ENCODE results near the gene COX6A2. TPM values are rescaled to one million over a fixed set of nuclear protein-coding genes. Genes with fewer than 3 reads are reported as not detected.

COX6A2 gene
- under 1 TPM; 0.24 to 0.53 TPM for polyA plus RNA-seq

GRCh38 chr16:31428279-31428597 is at the start of gene COX6A2:
Gene COX6A2 (minus strand): TSS chr16:31428360. CDS start chr16:31428325, 35 bp downstream.
- peak within 1 kb of the TSS; percentile 29 to 37 for H3K4me3 ChIP-seq (ENCODE audit: low read depth in 1 of 2, low read length in 2 of 2)
- no peaks in the 10 kb centered on the region for H3K9me3 ChIP-seq (ENCODE audit: control insufficient read depth in 2 of 2, insufficient read depth in 1 of 2, low read depth in 1 of 2, low read length in 1 of 2)
- H3K27me3 ChIP-seq (ENCODE audit: control insufficient read depth in 1 of 2, insufficient read depth in 2 of 2, low read length in 2 of 2), result no peaks in the 10 kb centered on the region
- no peak within 1 kb of the TSS for H3K27ac ChIP-seq (ENCODE audit: low read depth in 2 of 2, low read length in 1 of 2)
- H3K36me3 ChIP-seq (ENCODE audit: control insufficient read depth in 2 of 2, insufficient read depth in 2 of 2, low read length in 1 of 2), result no peaks in the 10 kb centered on the region
- peaks cover 0 to 5% of the 10 kb centered on the region in 2 donors for H3K4me1 ChIP-seq (ENCODE audit: control insufficient read depth in 2 of 2, insufficient read depth in 2 of 2, low read length in 1 of 2)
- WGBS, 2 donors, result 59 to 82% methylated on average over 4 to 7 of the region's 7 CpGs

GRCh38 chr16:31477220-31478216 is 49.4 kb upstream of the COX6A2 start:
- Histone ChIP-seq H3K4me1 (ENCODE audit: control insufficient read depth in 2 of 2, insufficient read depth in 2 of 2, low read length in 1 of 2) (peaks cover 9 to 18% of the 10 kb centered on the region in 2 donors), H3K27me3 (ENCODE audit: control insufficient read depth in 1 of 2, insufficient read depth in 2 of 2, low read length in 2 of 2) (no peaks in the 10 kb centered on the region), H3K27ac (ENCODE audit: low read depth in 2 of 2, low read length in 1 of 2) (peak overlapping the region in 1 of 2 donors; percentile 48), H3K4me3 (ENCODE audit: low read depth in 1 of 2, low read length in 2 of 2) (peak overlapping the region; percentile 31 to 44), H3K36me3 (ENCODE audit: control insufficient read depth in 2 of 2, insufficient read depth in 2 of 2, low read length in 1 of 2) (peaks cover 0 to 2% of the 10 kb centered on the region in 2 donors), H3K9me3 (ENCODE audit: control insufficient read depth in 2 of 2, insufficient read depth in 1 of 2, low read depth in 1 of 2, low read length in 1 of 2) (no peaks in the 10 kb centered on the region)
- 33 to 42% methylated on average over 67 of the region's 67 CpGs for WGBS, 2 donors

GRCh38 chr16:31476303-31477219 is 48.4 kb upstream of the COX6A2 start:
- peaks cover 11 to 18% of the 10 kb centered on the region in 2 donors for H3K4me1 ChIP-seq (ENCODE audit: control insufficient read depth in 2 of 2, insufficient read depth in 2 of 2, low read length in 1 of 2)
- peak overlapping the region; percentile 31 to 44 for H3K4me3 ChIP-seq (ENCODE audit: low read depth in 1 of 2, low read length in 2 of 2)
- H3K27ac ChIP-seq (ENCODE audit: low read depth in 2 of 2, low read length in 1 of 2), result peak overlapping the region; percentile 29 to 49
- peaks cover 0 to 2% of the 10 kb centered on the region in 2 donors for H3K36me3 ChIP-seq (ENCODE audit: control insufficient read depth in 2 of 2, insufficient read depth in 2 of 2, low read length in 1 of 2)
- H3K27me3 ChIP-seq (ENCODE audit: control insufficient read depth in 1 of 2, insufficient read depth in 2 of 2, low read length in 2 of 2), result no peaks in the 10 kb centered on the region
- WGBS, 2 donors, result 24 to 32% methylated on average over 65 to 68 of the region's 68 CpGs
- no peaks in the 10 kb centered on the region for H3K9me3 ChIP-seq (ENCODE audit: control insufficient read depth in 2 of 2, insufficient read depth in 1 of 2, low read depth in 1 of 2, low read length in 1 of 2)

GRCh38 chr16:31475946-31476302 is 47.8 kb upstream of the COX6A2 start:
- Histone ChIP-seq H3K4me3 (ENCODE audit: low read depth in 1 of 2, low read length in 2 of 2) (no peak overlapping the region), H3K9me3 (ENCODE audit: control insufficient read depth in 2 of 2, insufficient read depth in 1 of 2, low read depth in 1 of 2, low read length in 1 of 2) (no peaks in the 10 kb centered on the region), H3K27ac (ENCODE audit: low read depth in 2 of 2, low read length in 1 of 2) (peak overlapping the region in 1 of 2 donors; percentile 29), H3K36me3 (ENCODE audit: control insufficient read depth in 2 of 2, insufficient read depth in 2 of 2, low read length in 1 of 2) (peaks cover 0 to 2% of the 10 kb centered on the region in 2 donors), H3K27me3 (ENCODE audit: control insufficient read depth in 1 of 2, insufficient read depth in 2 of 2, low read length in 2 of 2) (no peaks in the 10 kb centered on the region), H3K4me1 (ENCODE audit: control insufficient read depth in 2 of 2, insufficient read depth in 2 of 2, low read length in 1 of 2) (peaks cover 11 to 18% of the 10 kb centered on the region in 2 donors)
- WGBS, 2 donors, result 48 to 55% methylated on average over 26 of the region's 26 CpGs

GRCh38 chr16:31474773-31475738 is 46.9 kb upstream of the COX6A2 start:
- no peak overlapping the region for H3K4me3 ChIP-seq (ENCODE audit: low read depth in 1 of 2, low read length in 2 of 2)
- no peaks in the 10 kb centered on the region for H3K27me3 ChIP-seq (ENCODE audit: control insufficient read depth in 1 of 2, insufficient read depth in 2 of 2, low read length in 2 of 2)
- no peak overlapping the region for H3K27ac ChIP-seq (ENCODE audit: low read depth in 2 of 2, low read length in 1 of 2)
- 89 to 90% methylated on average over 12 of the region's 12 CpGs for WGBS, 2 donors
- peaks cover 0 to 2% of the 10 kb centered on the region in 2 donors for H3K36me3 ChIP-seq (ENCODE audit: control insufficient read depth in 2 of 2, insufficient read depth in 2 of 2, low read length in 1 of 2)
- H3K4me1 ChIP-seq (ENCODE audit: control insufficient read depth in 2 of 2, insufficient read depth in 2 of 2, low read length in 1 of 2), result peaks cover 11 to 18% of the 10 kb centered on the region in 2 donors
- no peaks in the 10 kb centered on the region for H3K9me3 ChIP-seq (ENCODE audit: control insufficient read depth in 2 of 2, insufficient read depth in 1 of 2, low read depth in 1 of 2, low read length in 1 of 2)

GRCh38 chr16:31474173-31474714 is 46.1 kb upstream of the COX6A2 start:
- no peaks in the 10 kb centered on the region for H3K9me3 ChIP-seq (ENCODE audit: control insufficient read depth in 2 of 2, insufficient read depth in 1 of 2, low read depth in 1 of 2, low read length in 1 of 2)
- H3K4me1 ChIP-seq (ENCODE audit: control insufficient read depth in 2 of 2, insufficient read depth in 2 of 2, low read length in 1 of 2), result peaks cover 11 to 18% of the 10 kb centered on the region in 2 donors
- no peaks in the 10 kb centered on the region for H3K27me3 ChIP-seq (ENCODE audit: control insufficient read depth in 1 of 2, insufficient read depth in 2 of 2, low read length in 2 of 2)
- WGBS, 2 donors, result 75 to 79% methylated on average over 12 of the region's 12 CpGs
- no peak overlapping the region for H3K27ac ChIP-seq (ENCODE audit: low read depth in 2 of 2, low read length in 1 of 2)
- H3K36me3 ChIP-seq (ENCODE audit: control insufficient read depth in 2 of 2, insufficient read depth in 2 of 2, low read length in 1 of 2), result peaks cover 0 to 2% of the 10 kb centered on the region in 2 donors
- no peak overlapping the region for H3K4me3 ChIP-seq (ENCODE audit: low read depth in 1 of 2, low read length in 2 of 2)

GRCh38 chr16:31473264-31473984 is 45.3 kb upstream of the COX6A2 start:
- Histone ChIP-seq H3K4me3 (ENCODE audit: low read depth in 1 of 2, low read length in 2 of 2) (no peak overlapping the region), H3K27ac (ENCODE audit: low read depth in 2 of 2, low read length in 1 of 2) (peak overlapping the region in 1 of 2 donors; percentile 11), H3K9me3 (ENCODE audit: control insufficient read depth in 2 of 2, insufficient read depth in 1 of 2, low read depth in 1 of 2, low read length in 1 of 2) (no peaks in the 10 kb centered on the region), H3K36me3 (ENCODE audit: control insufficient read depth in 2 of 2, insufficient read depth in 2 of 2, low read length in 1 of 2) (no peaks in the 10 kb centered on the region), H3K4me1 (ENCODE audit: control insufficient read depth in 2 of 2, insufficient read depth in 2 of 2, low read length in 1 of 2) (peaks cover 11 to 18% of the 10 kb centered on the region in 2 donors), H3K27me3 (ENCODE audit: control insufficient read depth in 1 of 2, insufficient read depth in 2 of 2, low read length in 2 of 2) (no peaks in the 10 kb centered on the region)
- WGBS, 2 donors, result 87 to 90% methylated on average over 17 of the region's 17 CpGs

GRCh38 chr16:31472709-31473203 is 44.6 kb upstream of the COX6A2 start:
- H3K27me3 ChIP-seq (ENCODE audit: control insufficient read depth in 1 of 2, insufficient read depth in 2 of 2, low read length in 2 of 2), result no peaks in the 10 kb centered on the region
- H3K27ac ChIP-seq (ENCODE audit: low read depth in 2 of 2, low read length in 1 of 2), result peak overlapping the region; percentile 88 to 92
- peak overlapping the region; percentile 49 to 56 for H3K4me3 ChIP-seq (ENCODE audit: low read depth in 1 of 2, low read length in 2 of 2)
- H3K4me1 ChIP-seq (ENCODE audit: control insufficient read depth in 2 of 2, insufficient read depth in 2 of 2, low read length in 1 of 2), result peaks cover 11 to 18% of the 10 kb centered on the region in 2 donors
- WGBS, 2 donors, result 34 to 36% methylated on average over 20 of the region's 20 CpGs
- H3K36me3 ChIP-seq (ENCODE audit: control insufficient read depth in 2 of 2, insufficient read depth in 2 of 2, low read length in 1 of 2), result no peaks in the 10 kb centered on the region
- no peaks in the 10 kb centered on the region for H3K9me3 ChIP-seq (ENCODE audit: control insufficient read depth in 2 of 2, insufficient read depth in 1 of 2, low read depth in 1 of 2, low read length in 1 of 2)
